HCT116 (cell line): ENCODE data around the gene ZBTB24. TPM values are rescaled to one million over a fixed set of nuclear protein-coding genes. Genes with fewer than 3 reads are reported as not detected.

ENCODE experiments used
- ATAC-seq: fragments of 200-7000 bp; cut with Tn5 transposase; 2 replicates; pipeline ENCODE4 v1.9.1; 2020; ENCODE audit warnings: mild to moderate bottlenecking, moderate library complexity
- BruUV-seq: library from RNA; stranded (reverse); fragments of 400-500 nt; replicated peaks from 2 replicates; lab custom pipeline; 2021; lab: Mats Ljungman, UMichigan
- CTCF ChIA-PET: fragments of 300-600 bp; sonication (Branson Sonifier 250); formaldehyde crosslinking; loops from one replicate; lab custom pipeline; 2021; ENCODE audit warnings: antibody characterized with exemption; lab: Charles Lee
- POLR2A ChIA-PET: fragments of 300-600, 350-600 bp; sonication (Branson Sonifier 250); formaldehyde crosslinking; loops from one replicate; lab custom pipeline; 2021; ENCODE audit warnings: antibody characterized with exemption; lab: Charles Lee
- RAD21 ChIA-PET, 2 experiments: fragments of 300-600 bp; sonication (Branson Sonifier 250); formaldehyde crosslinking; loops; one replicate each; lab custom pipeline; 2023; ENCODE audit warnings: low total read pairs in 2 of 2; ENCODE audit not compliant: uncharacterized antibody in 2 of 2, unreplicated experiment in 2 of 2, low non-redundant PET in 1 of 2; lab: Charles Lee
- DNase-seq: peaks from one replicate; pipeline ENCODE4 v3.0.0-alpha.2; 2010; ENCODE audit warnings: low read depth, low spot score
- H2AFZ ChIP-seq: fragments of 200-600 bp; shearing (Covaris generic), sonication (generic); 2 replicates; pipeline ENCODE4 v1.6.1; 2017; ENCODE audit warnings: low read depth, mixed run types, mixed read lengths, antibody characterized with exemption, low read length; ENCODE audit not compliant: poor library complexity, severe bottlenecking
- H3K27ac ChIP-seq: 2 replicates; pipeline ENCODE4 v1.5.1; 2012; ENCODE audit warnings: low read depth, low read length
- H3K27me3 ChIP-seq: fragments of 200-600 bp; sonication (generic); 2 replicates; pipeline ENCODE4 v1.6.1; 2016; ENCODE audit warnings: mixed run types, low read length, mixed read lengths; ENCODE audit not compliant: insufficient read depth
- H3K36me3 ChIP-seq, 2 experiments: fragments of 200-500 bp in 1 of 2; fragments of 200-600 bp in 1 of 2; sonication (Bioruptor generic) in 1 of 2; sonication (generic) in 1 of 2; 2 replicates each; pipeline versions ENCODE4 v1.5.1 to v1.6.1; 2014 to 2016; ENCODE audit warnings: low read length in 2 of 2, inconsistent platforms in 1 of 2, mixed read lengths in 1 of 2, mixed run types in 1 of 2; ENCODE audit not compliant: insufficient read depth in 2 of 2, control insufficient read depth in 1 of 2
- H3K4me1 ChIP-seq, 2 experiments: fragments of 200-600 bp in 1 of 2; sonication (generic) in 1 of 2; 2 replicates each; pipeline versions ENCODE4 v1.5.1 to v1.6.1; 2012 to 2017; ENCODE audit warnings: low read length in 2 of 2, inconsistent platforms in 1 of 2, mild to moderate bottlenecking in 1 of 2, mixed read lengths in 1 of 2, mixed run types in 1 of 2, moderate library complexity in 1 of 2; ENCODE audit not compliant: insufficient read depth in 2 of 2, control insufficient read depth in 1 of 2
- H3K4me2 ChIP-seq: fragments of 200-600 bp; sonication (generic); 2 replicates; pipeline ENCODE4 v1.6.1; 2017; ENCODE audit warnings: mixed run types, low read length, mixed read lengths
- H3K4me3 ChIP-seq, 2 experiments: fragments of 200-600 bp in 1 of 2; sonication (generic) in 1 of 2; replicated peaks in 1 of 2; 2 replicates each; pipeline ENCODE4 v1.5.1; 2011 to 2016; ENCODE audit warnings: low read length in 2 of 2, control low read depth in 1 of 2, low read depth in 1 of 2, mild to moderate bottlenecking in 1 of 2, mixed read lengths in 1 of 2, mixed run types in 1 of 2
- H3K79me2 ChIP-seq: fragments of 200-600 bp; sonication (generic); 2 replicates; pipeline ENCODE4 v1.6.1; 2017; ENCODE audit warnings: mild to moderate bottlenecking, mixed run types, low read length, moderate library complexity, mixed read lengths; ENCODE audit not compliant: insufficient read depth
- H3K9ac ChIP-seq: fragments of 200-600 bp; sonication (generic); 2 replicates; pipeline ENCODE4 v1.6.1; 2016; ENCODE audit warnings: low read length, mixed read lengths
- H3K9me2 ChIP-seq: fragments of 200-600 bp; sonication (generic), shearing (Covaris generic); 2 replicates; pipeline ENCODE4 v1.6.1; 2017; ENCODE audit warnings: mixed run types, mild to moderate bottlenecking, moderate library complexity; ENCODE audit not compliant: insufficient read depth
- H3K9me3 ChIP-seq, 2 experiments: fragments of 200-500 bp in 1 of 2; fragments of 200-600 bp in 1 of 2; sonication (Bioruptor generic) in 1 of 2; sonication (generic) in 1 of 2; 2 replicates each; pipeline ENCODE4 v1.6.1; 2014 to 2017; ENCODE audit warnings: low read length in 2 of 2, mixed read lengths in 2 of 2, inconsistent platforms in 1 of 2, low read depth in 1 of 2, mild to moderate bottlenecking in 1 of 2, mixed run types in 1 of 2, moderate library complexity in 1 of 2; ENCODE audit not compliant: control insufficient read depth in 1 of 2, insufficient read depth in 1 of 2
- H4K20me1 ChIP-seq: fragments of 200-600 bp; sonication (generic), shearing (Covaris generic); 2 replicates; pipeline ENCODE4 v1.6.1; 2017; ENCODE audit warnings: mixed run types, mild to moderate bottlenecking, moderate library complexity; ENCODE audit not compliant: insufficient read depth
- CEBPB ChIP-seq: IDR thresholded peaks from 2 replicates; pipeline ENCODE4 v1.6.1; 2012; ENCODE audit warnings: low read depth
- EGR1 ChIP-seq: IDR thresholded peaks from 2 replicates; pipeline ENCODE4 v1.6.1; 2012; ENCODE audit warnings: low read depth
- ELF1 ChIP-seq: IDR thresholded peaks from 2 replicates; pipeline ENCODE4 v1.6.1; 2012; ENCODE audit warnings: low read depth, borderline replicate concordance
- EZH2 ChIP-seq: fragments of 200-600 bp; sonication (generic); IDR thresholded peaks from 2 replicates; pipeline ENCODE4 v1.6.1; 2017; ENCODE audit warnings: antibody characterized with exemption, mixed run types
- EZH2phosphoT487 ChIP-seq: fragments of 200-600 bp; IDR thresholded peaks from 2 replicates; pipeline ENCODE4 v1.6.1; 2018; ENCODE audit warnings: antibody characterized with exemption, borderline replicate concordance
- FOSL1 ChIP-seq: IDR thresholded peaks from 2 replicates; pipeline ENCODE4 v1.6.1; 2012; ENCODE audit warnings: low read depth
- JUND ChIP-seq: IDR thresholded peaks from 2 replicates; pipeline ENCODE4 v1.6.1; 2012
- POLR2A ChIP-seq: IDR thresholded peaks from 2 replicates; pipeline ENCODE4 v1.7.0; 2011; ENCODE audit warnings: borderline replicate concordance; ENCODE audit not compliant: insufficient read depth, insufficient read length; ENCODE audit errors: extremely low read depth
- POLR2AphosphoS5 ChIP-seq: IDR thresholded peaks from 2 replicates; pipeline ENCODE4 v1.6.1; 2011; ENCODE audit warnings: mild to moderate bottlenecking, low read depth, low read length, moderate library complexity
- RAD21 ChIP-seq: IDR thresholded peaks from 2 replicates; pipeline ENCODE4 v1.6.1; 2012; ENCODE audit warnings: low read depth, mild to moderate bottlenecking
- SIN3A ChIP-seq: IDR thresholded peaks from 2 replicates; pipeline ENCODE4 v1.6.1; 2012; ENCODE audit warnings: low read depth
- SP1 ChIP-seq: IDR thresholded peaks from 2 replicates; pipeline ENCODE4 v1.6.1; 2012; ENCODE audit warnings: low read depth
- SRF ChIP-seq: IDR thresholded peaks from 2 replicates; pipeline ENCODE4 v1.6.1; 2012; ENCODE audit warnings: low read depth
- TCF7L2 ChIP-seq: IDR thresholded peaks from 2 replicates; pipeline ENCODE4 v1.7.0; 2011; ENCODE audit warnings: borderline replicate concordance, inconsistent platforms; ENCODE audit not compliant: insufficient read depth, insufficient read length; ENCODE audit errors: extremely low read depth
- YY1 ChIP-seq: IDR thresholded peaks from 2 replicates; pipeline ENCODE4 v1.6.1; 2011; ENCODE audit warnings: low read length, low read depth, moderate library complexity, mild to moderate bottlenecking; ENCODE audit not compliant: insufficient replicate concordance; ENCODE audit errors: extremely low read depth
- ZNF274 ChIP-seq: fragments of 200-500 bp; sonication (Bioruptor generic); IDR thresholded peaks from 2 replicates; pipeline ENCODE4 v1.6.1; 2014; ENCODE audit warnings: mild to moderate bottlenecking, low read depth, low read length, inconsistent platforms
- intact Hi-C: fragments of 100-400 bp; cut with micrococcal nuclease; formaldehyde crosslinking; loops from 2 replicates; pipeline ENCODE4 v1.10.0; 2022
- total RNA-seq: library from RNA; stranded (reverse); gene quantifications from one replicate; pipeline ENCODE4 v1.2.1, GENCODE V29; 2021; ENCODE audit not compliant: unreplicated experiment
- TF ChIP-seq, protein P1 (sequence below): IDR thresholded peaks from 2 replicates; pipeline ENCODE4 v1.6.1; 2012; ENCODE audit warnings: low read depth
- TF ChIP-seq, protein P2 (sequence below): IDR thresholded peaks from 2 replicates; pipeline ENCODE4 v1.6.1; 2011; ENCODE audit warnings: mild to moderate bottlenecking, low read length, moderate library complexity; ENCODE audit not compliant: insufficient replicate concordance; ENCODE audit errors: extremely low read depth
- TF ChIP-seq, protein P3 (sequence below): IDR thresholded peaks from 2 replicates; pipeline ENCODE4 v1.6.1; 2012

Gene ZBTB24
- total RNA-seq, 1 experiment from 2014 or later, result 11.3 TPM

DNA sequence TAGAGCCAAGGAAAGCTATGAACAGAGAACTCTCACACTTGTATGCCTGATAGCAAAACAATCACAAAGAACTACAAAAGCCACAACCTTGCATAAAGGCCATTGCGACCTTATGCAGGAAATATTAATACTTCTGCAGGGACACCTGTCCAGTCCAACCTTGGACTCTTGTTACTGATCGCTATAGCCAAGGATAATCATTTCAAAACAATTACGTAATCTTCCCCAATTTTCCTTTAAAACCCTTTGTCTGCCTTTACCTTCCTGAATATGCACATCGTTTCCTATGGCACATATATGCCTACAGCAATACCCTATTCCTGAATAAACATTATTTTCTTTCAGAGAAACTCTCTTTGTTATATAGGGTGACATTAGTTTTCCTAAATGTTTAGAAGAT lies 65.4 kb downstream of the ZBTB24 start:
- no peaks in the 10 kb centered on the region for H3K9me3 ChIP-seq
- ChIA-PET CTCF (no interaction called here), POLR2A (no interaction called here), RAD21 (no interaction called here)
- no peak overlapping the region for H3K4me3 ChIP-seq
- no peaks in the 10 kb centered on the region for H3K79me2 ChIP-seq
- no peaks in the 10 kb centered on the region for H3K36me3 ChIP-seq
- ATAC-seq (no peak), DNase-seq (no peak)
- intact Hi-C loops, result no loop called here
- no peaks in the 10 kb centered on the region for H4K20me1 ChIP-seq
- H3K4me2 ChIP-seq, result no peak overlapping the region
- no peak overlapping the region for H2AFZ ChIP-seq
- H3K27ac ChIP-seq, result no peak overlapping the region
- no TSS peak for BruUV-seq
- no peak overlapping the region for H3K9ac ChIP-seq
- TF ChIP-seq CEBPB (no peak), RAD21 (no peak), JUND (no peak), SRF (no peak), TCF7L2 (no peak), ELF1 (no peak), EZH2 (no peak), FOSL1 (no peak), YY1 (no peak), SIN3A (no peak), POLR2A (no peak), POLR2AphosphoS5 (no peak), EGR1 (no peak), ZNF274 (no peak), EZH2phosphoT487 (no peak), SP1 (no peak)
- TF ChIP-seq, protein P1, sequence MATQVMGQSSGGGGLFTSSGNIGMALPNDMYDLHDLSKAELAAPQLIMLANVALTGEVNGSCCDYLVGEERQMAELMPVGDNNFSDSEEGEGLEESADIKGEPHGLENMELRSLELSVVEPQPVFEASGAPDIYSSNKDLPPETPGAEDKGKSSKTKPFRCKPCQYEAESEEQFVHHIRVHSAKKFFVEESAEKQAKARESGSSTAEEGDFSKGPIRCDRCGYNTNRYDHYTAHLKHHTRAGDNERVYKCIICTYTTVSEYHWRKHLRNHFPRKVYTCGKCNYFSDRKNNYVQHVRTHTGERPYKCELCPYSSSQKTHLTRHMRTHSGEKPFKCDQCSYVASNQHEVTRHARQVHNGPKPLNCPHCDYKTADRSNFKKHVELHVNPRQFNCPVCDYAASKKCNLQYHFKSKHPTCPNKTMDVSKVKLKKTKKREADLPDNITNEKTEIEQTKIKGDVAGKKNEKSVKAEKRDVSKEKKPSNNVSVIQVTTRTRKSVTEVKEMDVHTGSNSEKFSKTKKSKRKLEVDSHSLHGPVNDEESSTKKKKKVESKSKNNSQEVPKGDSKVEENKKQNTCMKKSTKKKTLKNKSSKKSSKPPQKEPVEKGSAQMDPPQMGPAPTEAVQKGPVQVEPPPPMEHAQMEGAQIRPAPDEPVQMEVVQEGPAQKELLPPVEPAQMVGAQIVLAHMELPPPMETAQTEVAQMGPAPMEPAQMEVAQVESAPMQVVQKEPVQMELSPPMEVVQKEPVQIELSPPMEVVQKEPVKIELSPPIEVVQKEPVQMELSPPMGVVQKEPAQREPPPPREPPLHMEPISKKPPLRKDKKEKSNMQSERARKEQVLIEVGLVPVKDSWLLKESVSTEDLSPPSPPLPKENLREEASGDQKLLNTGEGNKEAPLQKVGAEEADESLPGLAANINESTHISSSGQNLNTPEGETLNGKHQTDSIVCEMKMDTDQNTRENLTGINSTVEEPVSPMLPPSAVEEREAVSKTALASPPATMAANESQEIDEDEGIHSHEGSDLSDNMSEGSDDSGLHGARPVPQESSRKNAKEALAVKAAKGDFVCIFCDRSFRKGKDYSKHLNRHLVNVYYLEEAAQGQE, result no peak
- TF ChIP-seq, protein P2, sequence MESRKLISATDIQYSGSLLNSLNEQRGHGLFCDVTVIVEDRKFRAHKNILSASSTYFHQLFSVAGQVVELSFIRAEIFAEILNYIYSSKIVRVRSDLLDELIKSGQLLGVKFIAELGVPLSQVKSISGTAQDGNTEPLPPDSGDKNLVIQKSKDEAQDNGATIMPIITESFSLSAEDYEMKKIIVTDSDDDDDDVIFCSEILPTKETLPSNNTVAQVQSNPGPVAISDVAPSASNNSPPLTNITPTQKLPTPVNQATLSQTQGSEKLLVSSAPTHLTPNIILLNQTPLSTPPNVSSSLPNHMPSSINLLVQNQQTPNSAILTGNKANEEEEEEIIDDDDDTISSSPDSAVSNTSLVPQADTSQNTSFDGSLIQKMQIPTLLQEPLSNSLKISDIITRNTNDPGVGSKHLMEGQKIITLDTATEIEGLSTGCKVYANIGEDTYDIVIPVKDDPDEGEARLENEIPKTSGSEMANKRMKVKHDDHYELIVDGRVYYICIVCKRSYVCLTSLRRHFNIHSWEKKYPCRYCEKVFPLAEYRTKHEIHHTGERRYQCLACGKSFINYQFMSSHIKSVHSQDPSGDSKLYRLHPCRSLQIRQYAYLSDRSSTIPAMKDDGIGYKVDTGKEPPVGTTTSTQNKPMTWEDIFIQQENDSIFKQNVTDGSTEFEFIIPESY, result no peak
- TF ChIP-seq, protein P3, sequence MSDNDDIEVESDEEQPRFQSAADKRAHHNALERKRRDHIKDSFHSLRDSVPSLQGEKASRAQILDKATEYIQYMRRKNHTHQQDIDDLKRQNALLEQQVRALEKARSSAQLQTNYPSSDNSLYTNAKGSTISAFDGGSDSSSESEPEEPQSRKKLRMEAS, result no peak
- H3K9me2 ChIP-seq, result no peaks in the 10 kb centered on the region
- H3K27me3 ChIP-seq, result no peaks in the 10 kb centered on the region
- no peaks in the 10 kb centered on the region for H3K4me1 ChIP-seq
